Nephron progenitor cell (in vitro differentiated cells): ENCODE data around the gene SOD3.
A peak's percentile ranks its signal among the peaks of the same experiment; 100 is the strongest.

Experiments used
- DNase-seq: peaks from one replicate; pipeline ENCODE4 v3.0.0; 2021
- H3K27ac Mint-ChIP-seq: 2 replicates; pipeline ENCODE4 v1.8.0; 2021; ENCODE audit warnings: mild to moderate bottlenecking, moderate library complexity, mixed read lengths
- H3K27me3 Mint-ChIP-seq: 2 replicates; pipeline ENCODE4 v1.8.0; 2021; ENCODE audit warnings: mild to moderate bottlenecking, low read depth, mixed read lengths; ENCODE audit not compliant: poor library complexity
- H3K36me3 Mint-ChIP-seq: 2 replicates; pipeline ENCODE4 v1.8.0; 2021; ENCODE audit warnings: low read depth, mixed read lengths
- H3K4me1 Mint-ChIP-seq: 2 replicates; pipeline ENCODE4 v1.8.0; 2021; ENCODE audit warnings: mixed read lengths
- H3K4me3 Mint-ChIP-seq: 2 replicates; pipeline ENCODE4 v1.8.0; 2021; ENCODE audit warnings: mild to moderate bottlenecking, moderate library complexity, mixed read lengths
- H3K9me3 Mint-ChIP-seq: 2 replicates; pipeline ENCODE4 v1.8.0; 2021; ENCODE audit warnings: mild to moderate bottlenecking, moderate library complexity, mixed read lengths
- CTCF ChIP-seq: fragments of 200-600 bp; sonication (generic); IDR thresholded peaks from 2 replicates; pipeline ENCODE4 v1.5.0; 2021; ENCODE audit warnings: antibody characterized with exemption

The SOD3 gene

GRCh38 chr4:24794916-24795665, at the start of gene SOD3:
Gene SOD3 (plus strand): TSS chr4:24795573. CDS start chr4:24799522, 3,949 bp downstream.
- no peak for TF ChIP-seq CTCF
- peak within 1 kb of the TSS; percentile 18 for H3K27ac Mint-ChIP-seq
- no peaks in the 10 kb centered on the region for H3K36me3 Mint-ChIP-seq
- H3K27me3 Mint-ChIP-seq, result peaks cover 63% of the 10 kb centered on the region
- DNase-seq, result peak; percentile 67
- H3K4me3 Mint-ChIP-seq, result peak within 1 kb of the TSS; percentile 76
- H3K4me1 Mint-ChIP-seq, result peaks cover 21% of the 10 kb centered on the region
- peaks cover 4% of the 10 kb centered on the region for H3K9me3 Mint-ChIP-seq

GRCh38 chr4:24747234-24747975, 48.0 kb upstream of the SOD3 start:
- Mint-ChIP-seq H3K4me3 (no peak overlapping the region), H3K4me1 (peaks cover 36% of the 10 kb centered on the region), H3K9me3 (peaks cover 7% of the 10 kb centered on the region), H3K27ac (no peak overlapping the region), H3K36me3 (no peaks in the 10 kb centered on the region), H3K27me3 (peaks cover 10% of the 10 kb centered on the region)
- no peak for TF ChIP-seq CTCF
- DNase-seq, result no peak

GRCh38 chr4:24748023-24748422, 47.4 kb upstream of the SOD3 start:
- Mint-ChIP-seq H3K4me3 (no peak overlapping the region), H3K4me1 (peaks cover 33% of the 10 kb centered on the region)

GRCh38 chr4:24748758-24749350, 46.5 kb upstream of the SOD3 start:
- Mint-ChIP-seq H3K27me3 (peaks cover 10% of the 10 kb centered on the region), H3K27ac (no peak overlapping the region), H3K9me3 (peaks cover 7% of the 10 kb centered on the region), H3K36me3 (no peaks in the 10 kb centered on the region), H3K4me1 (peaks cover 27% of the 10 kb centered on the region), H3K4me3 (no peak overlapping the region)
- no peak for DNase-seq
- no peak for TF ChIP-seq CTCF

More at GRCh38 chr4:24748023-24748422, 47.4 kb upstream of the SOD3 start:
- H3K27me3 Mint-ChIP-seq, result peaks cover 10% of the 10 kb centered on the region
- DNase-seq, result no peak
- no peak for TF ChIP-seq CTCF
- H3K27ac Mint-ChIP-seq, result no peak overlapping the region
- H3K36me3 Mint-ChIP-seq, result no peaks in the 10 kb centered on the region
- peaks cover 7% of the 10 kb centered on the region for H3K9me3 Mint-ChIP-seq

- H3K27ac Mint-ChIP-seq, result no peak overlapping the region
- no peak overlapping the region for H3K4me3 Mint-ChIP-seq
- TF ChIP-seq CTCF, result no peak
- H3K27me3 Mint-ChIP-seq, result peaks cover 10% of the 10 kb centered on the region
- H3K9me3 Mint-ChIP-seq, result peaks cover 13% of the 10 kb centered on the region
- DNase-seq, result no peak
- no peaks in the 10 kb centered on the region for H3K36me3 Mint-ChIP-seq
- H3K4me1 Mint-ChIP-seq, result peaks cover 18% of the 10 kb centered on the region
Measured at GRCh38 chr4:24750106-24750505, 45.3 kb upstream of the SOD3 start.
